Stimulated activated CD8-positive, alpha-beta memory T cell treated with anti-CD3 and anti-CD28 coated beads, Interleukin-12 subunit alpha, Interleukin-12 subunit beta, amount 100 ng/mL, for 24 hours (primary cell): ENCODE measurements around the gene RNASE4.
"Not testable (repeated sequence)": the region's sequence is repeated elsewhere in the genome, so short reads cannot be mapped to it uniquely, and the experiment has no call there.

Experiments
- DNase-seq: peaks from one replicate; pipeline ENCODE4 v3.0.0-alpha.2; 2020; ENCODE audit errors: extremely low read depth

RNASE4 gene

GRCh38 chr14:20683891-20684661 is at the start of gene RNASE4:
TSS of gene RNASE4 (plus strand) at chr14:20684560. CDS start at chr14:20699372, 14,812 bp downstream.
- peak; percentile 55 for DNase-seq

- DNase-seq: no peak
These were observed 42.8 kb upstream of the RNASE4 start, which contains the start of gene OR6S1 for GRCh38 chr14:20641591-20641990. TSS of gene OR6S1 (minus strand) at chr14:20641691. CDS start at chr14:20641691, 0 bp downstream.

GRCh38 chr14:20642182-20642581 is 42.2 kb upstream of the RNASE4 start:
- DNase-seq: no peak

- not testable (repeated sequence) for DNase-seq
These were observed 41.6 kb upstream of the RNASE4 start for GRCh38 chr14:20642755-20643154.

- no peak for DNase-seq
These were observed 39.8 kb upstream of the RNASE4 start for GRCh38 chr14:20644520-20644919.

GRCh38 chr14:20645481-20645880 is 38.9 kb upstream of the RNASE4 start:
- DNase-seq: no peak

GRCh38 chr14:20652996-20653975 is 31.1 kb upstream of the RNASE4 start:
- DNase-seq: no peak

GRCh38 chr14:20655851-20656250 is 28.5 kb upstream of the RNASE4 start:
- no peak for DNase-seq

- DNase-seq: no peak
These were observed 28.1 kb upstream of the RNASE4 start for GRCh38 chr14:20656274-20656673.

GRCh38 chr14:20657216-20658211 is 26.8 kb upstream of the RNASE4 start:
- no peak for DNase-seq

GRCh38 chr14:20658246-20658645 is 26.1 kb upstream of the RNASE4 start:
- DNase-seq: no peak

- no peak for DNase-seq
These were observed 25.0 kb upstream of the RNASE4 start for GRCh38 chr14:20659336-20659735.

- DNase-seq: no peak
These were observed 24.5 kb upstream of the RNASE4 start for GRCh38 chr14:20659813-20660395.

- DNase-seq: no peak
These were observed 23.2 kb upstream of the RNASE4 start for GRCh38 chr14:20661197-20661596.

GRCh38 chr14:20662968-20663732 is 21.2 kb upstream of the RNASE4 start:
- DNase-seq: peak; percentile 51

- not testable (repeated sequence) for DNase-seq
These were observed 17.9 kb upstream of the RNASE4 start for GRCh38 chr14:20666400-20666961.

- no peak for DNase-seq
These were observed 16.4 kb upstream of the RNASE4 start for GRCh38 chr14:20667957-20668356.

GRCh38 chr14:20668969-20669368 is 15.4 kb upstream of the RNASE4 start:
- DNase-seq: no peak

GRCh38 chr14:20671597-20672283 is 12.6 kb upstream of the RNASE4 start:
- DNase-seq: no peak
